ENCODE results near the gene BICC1. TPM values are rescaled to one million over a fixed set of nuclear protein-coding genes. Genes with fewer than 3 reads are reported as not detected.

Gene BICC1
- total RNA-seq, 2 experiments from 2014 or later, result not detected

DNA sequence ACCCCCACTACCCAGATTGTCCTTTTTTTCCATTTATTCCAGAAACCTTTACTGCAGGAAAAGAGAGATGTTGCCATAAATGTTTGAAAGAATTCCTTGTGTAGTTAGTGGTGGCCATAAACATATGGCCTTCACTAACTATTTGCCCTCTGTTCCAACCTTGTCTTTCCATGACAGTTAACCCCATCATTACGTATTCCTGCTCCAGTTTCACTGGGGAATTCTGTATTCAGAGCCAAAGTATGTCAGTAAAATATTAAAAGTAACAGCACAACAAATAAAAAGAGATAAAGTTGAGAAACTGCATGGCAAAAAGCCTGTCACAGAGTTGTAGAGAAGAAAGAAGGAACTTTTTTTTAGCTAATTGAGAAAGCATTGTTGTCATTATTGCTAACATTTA lies 261.3 kb downstream of the BICC1 start:
- Mint-ChIP-seq H3K27ac (no peak overlapping the region), H3K4me3 (no peak overlapping the region), H3K4me1 (no peaks in the 10 kb centered on the region), H3K9me3 (no peaks in the 10 kb centered on the region), H3K27me3 (no peaks in the 10 kb centered on the region), H3K36me3 (ENCODE audit: low read depth) (no peaks in the 10 kb centered on the region)
- POLR2A ChIA-PET, result no interaction called here
- no peak for DNase-seq
- CTCF ChIA-PET, result no interaction called here

GRCh38 chr10:58775960-58776567 lies 263.4 kb downstream of the BICC1 start:
- H3K9me3 Mint-ChIP-seq, result no peaks in the 10 kb centered on the region
- CTCF ChIA-PET, result no interaction called here

GRCh38 chr10:58776568-58777318 lies 264.1 kb downstream of the BICC1 start:
- Mint-ChIP-seq H3K9me3 (no peaks in the 10 kb centered on the region), H3K27ac (no peak overlapping the region), H3K4me3 (no peak overlapping the region), H3K27me3 (no peaks in the 10 kb centered on the region), H3K4me1 (no peaks in the 10 kb centered on the region), H3K36me3 (ENCODE audit: low read depth) (no peaks in the 10 kb centered on the region)
- ChIA-PET CTCF (no interaction called here), POLR2A (no interaction called here)
- DNase-seq, result no peak

More at GRCh38 chr10:58775960-58776567, 263.4 kb downstream of the BICC1 start:
- no peak for DNase-seq
- H3K4me1 Mint-ChIP-seq, result no peaks in the 10 kb centered on the region
- no peak overlapping the region for H3K4me3 Mint-ChIP-seq
- POLR2A ChIA-PET, result no interaction called here
- H3K27ac Mint-ChIP-seq, result no peak overlapping the region
- no peaks in the 10 kb centered on the region for H3K36me3 Mint-ChIP-seq (ENCODE audit: low read depth)
- H3K27me3 Mint-ChIP-seq, result no peaks in the 10 kb centered on the region

- DNase-seq, result no peak
- Mint-ChIP-seq H3K4me3 (no peak overlapping the region), H3K36me3 (ENCODE audit: low read depth) (no peaks in the 10 kb centered on the region), H3K9me3 (no peaks in the 10 kb centered on the region), H3K4me1 (no peaks in the 10 kb centered on the region), H3K27ac (no peak overlapping the region), H3K27me3 (no peaks in the 10 kb centered on the region)
- ChIA-PET POLR2A (no interaction called here), CTCF (no interaction called here)
These were observed 266.3 kb downstream of the BICC1 start for GRCh38 chr10:58778966-58779365.

DNA sequence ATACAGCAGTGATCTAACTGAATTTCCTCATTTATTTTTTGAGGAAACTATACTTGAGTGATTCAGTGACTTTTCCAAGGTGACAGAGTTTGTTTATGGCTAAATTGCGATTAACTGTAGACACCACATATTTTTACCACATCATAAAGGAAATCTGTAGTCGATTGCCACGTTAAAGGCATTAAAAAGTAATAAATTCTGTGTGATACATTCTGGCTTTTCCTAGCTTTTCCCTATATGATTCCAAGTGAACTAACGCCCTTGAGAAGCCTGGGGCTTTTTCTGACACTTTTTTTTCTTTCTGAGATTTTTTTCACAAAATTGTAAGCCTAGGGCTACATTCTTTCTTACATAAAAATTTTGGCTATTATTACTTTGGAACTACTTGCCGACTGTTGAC lies 266.9 kb downstream of the BICC1 start:
- Mint-ChIP-seq H3K27ac (no peak overlapping the region), H3K27me3 (no peaks in the 10 kb centered on the region), H3K36me3 (ENCODE audit: low read depth) (no peaks in the 10 kb centered on the region), H3K9me3 (no peaks in the 10 kb centered on the region), H3K4me3 (no peak overlapping the region), H3K4me1 (no peaks in the 10 kb centered on the region)
- no peak for DNase-seq
- POLR2A ChIA-PET, result no interaction called here
- CTCF ChIA-PET, result no interaction called here

- CTCF ChIA-PET, result no interaction called here
These were observed 267.8 kb downstream of the BICC1 start for GRCh38 chr10:58780476-58780875.

DNA sequence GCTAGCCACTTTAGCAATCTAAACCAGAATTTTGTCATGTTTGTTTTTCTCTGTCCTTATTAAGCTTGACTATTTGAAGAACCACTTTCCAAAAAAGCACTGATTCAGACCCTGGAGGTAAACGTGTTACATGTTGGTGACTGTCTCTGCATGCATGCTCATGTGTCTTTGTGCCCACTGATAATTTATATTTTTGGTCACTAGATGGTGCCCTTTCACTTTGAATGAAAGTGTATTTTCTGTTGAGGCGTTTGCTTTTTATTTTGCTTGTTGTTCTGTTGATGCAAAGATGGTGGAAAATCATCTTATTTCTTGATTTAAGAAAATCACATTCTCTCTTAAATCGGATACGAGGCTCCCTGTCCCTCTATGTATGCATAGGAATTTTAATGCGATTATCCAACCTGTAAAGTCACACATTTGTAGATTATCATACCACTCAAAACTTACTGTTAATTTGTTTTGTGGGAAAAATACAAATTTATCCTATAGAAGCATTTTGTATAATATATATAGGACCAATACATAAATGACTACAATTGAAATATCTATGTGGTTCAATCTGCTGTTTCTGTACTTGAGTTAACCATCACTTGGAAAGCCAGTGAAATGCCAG lies 269.3 kb downstream of the BICC1 start:
- POLR2A ChIA-PET, result no interaction called here
- no peaks in the 10 kb centered on the region for H3K27me3 Mint-ChIP-seq
- no peaks in the 10 kb centered on the region for H3K4me1 Mint-ChIP-seq
- no peaks in the 10 kb centered on the region for H3K36me3 Mint-ChIP-seq (ENCODE audit: low read depth)
- H3K9me3 Mint-ChIP-seq, result no peaks in the 10 kb centered on the region
- no peak overlapping the region for H3K4me3 Mint-ChIP-seq
- CTCF ChIA-PET, result no interaction called here
- DNase-seq, result peak; percentile 15
- no peak overlapping the region for H3K27ac Mint-ChIP-seq

More at GRCh38 chr10:58780476-58780875, 267.8 kb downstream of the BICC1 start:
- Mint-ChIP-seq H3K4me3 (no peak overlapping the region), H3K27ac (no peak overlapping the region), H3K36me3 (ENCODE audit: low read depth) (no peaks in the 10 kb centered on the region), H3K9me3 (no peaks in the 10 kb centered on the region), H3K4me1 (no peaks in the 10 kb centered on the region), H3K27me3 (no peaks in the 10 kb centered on the region)
- no peak for DNase-seq
- POLR2A ChIA-PET, result no interaction called here

DNA sequence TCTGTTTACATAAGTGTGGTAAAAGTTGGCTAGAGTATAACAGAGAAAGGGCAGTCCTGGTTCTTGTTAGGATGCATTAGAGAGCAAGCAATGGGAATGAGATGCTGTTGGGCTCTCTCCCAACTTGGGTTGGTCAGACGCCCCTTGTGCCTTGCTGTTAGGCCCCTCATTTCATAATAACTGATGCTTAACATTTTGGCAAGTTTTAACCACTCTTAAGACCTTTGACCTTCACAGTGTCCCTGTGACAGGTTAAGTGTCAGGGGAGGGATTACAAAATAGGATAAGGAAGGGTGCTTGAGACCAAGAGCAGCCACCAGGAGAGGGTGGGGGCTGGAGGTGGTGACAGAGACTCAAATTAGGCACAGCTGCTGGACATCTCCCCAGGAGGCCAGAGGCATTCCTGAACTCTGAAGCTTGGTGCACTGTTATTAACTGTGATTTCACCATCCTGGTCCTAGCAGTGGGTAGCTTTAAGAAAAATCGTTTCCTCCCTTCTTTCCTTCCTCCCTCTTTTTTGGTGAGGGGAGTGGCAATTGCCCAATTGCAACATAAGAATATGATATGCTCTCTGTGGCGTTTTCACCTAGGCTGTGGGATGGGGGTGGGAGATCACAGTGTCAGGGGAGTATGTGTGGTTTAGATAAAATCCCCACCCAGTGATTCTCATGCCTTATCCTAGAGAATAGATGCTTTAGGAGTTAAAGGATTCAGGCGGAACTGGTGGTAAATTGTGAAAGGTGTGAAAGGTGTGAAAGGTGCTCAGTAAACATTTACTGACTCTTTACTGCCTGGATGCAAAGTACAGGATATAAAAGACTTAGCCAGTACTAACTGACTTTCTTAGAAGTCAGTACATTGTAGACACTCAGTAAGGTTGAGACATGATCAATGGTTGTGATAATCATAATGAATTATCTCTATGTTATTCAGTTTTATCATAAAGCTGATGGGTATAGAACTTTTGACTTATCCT lies 270.5 kb downstream of the BICC1 start:
- Mint-ChIP-seq H3K4me1 (no peaks in the 10 kb centered on the region), H3K27ac (no peak overlapping the region), H3K9me3 (no peaks in the 10 kb centered on the region), H3K36me3 (ENCODE audit: low read depth) (no peaks in the 10 kb centered on the region), H3K27me3 (no peaks in the 10 kb centered on the region), H3K4me3 (no peak overlapping the region)
- no peak for DNase-seq
- POLR2A ChIA-PET, result no interaction called here
- CTCF ChIA-PET, result no interaction called here

- ChIA-PET CTCF (no interaction called here), POLR2A (no interaction called here)
- Mint-ChIP-seq H3K4me3 (no peak overlapping the region), H3K4me1 (no peaks in the 10 kb centered on the region), H3K27ac (no peak overlapping the region), H3K27me3 (no peaks in the 10 kb centered on the region), H3K9me3 (no peaks in the 10 kb centered on the region), H3K36me3 (ENCODE audit: low read depth) (no peaks in the 10 kb centered on the region)
- DNase-seq, result no peak
These were observed 271.7 kb downstream of the BICC1 start for GRCh38 chr10:58784361-58784760.

GRCh38 chr10:58785354-58785753 lies 272.7 kb downstream of the BICC1 start:
- Mint-ChIP-seq H3K36me3 (ENCODE audit: low read depth) (no peaks in the 10 kb centered on the region), H3K27ac (no peak overlapping the region)
- no peak for DNase-seq

DNA sequence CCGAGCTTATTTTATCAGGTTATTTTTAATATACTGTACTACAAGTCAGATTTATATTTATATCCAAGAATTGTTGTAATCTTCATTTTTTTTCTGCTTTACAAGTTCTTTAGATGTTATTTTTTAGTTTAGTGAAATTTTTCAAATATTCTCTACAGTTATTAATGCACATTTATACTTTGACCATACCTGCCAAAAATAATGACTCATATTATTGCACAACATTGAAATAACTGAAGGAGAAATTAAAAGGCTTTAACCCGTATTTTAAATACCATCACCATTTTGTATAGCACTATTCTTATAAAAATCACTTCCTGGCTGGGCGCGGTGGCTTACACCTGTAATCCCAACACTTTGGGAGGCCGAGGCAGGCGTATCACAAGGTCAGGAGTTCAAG lies 278.5 kb downstream of the BICC1 start:
- CTCF ChIA-PET, result no interaction called here
- H3K9me3 Mint-ChIP-seq, result no peaks in the 10 kb centered on the region
- POLR2A ChIA-PET, result no interaction called here
- no peaks in the 10 kb centered on the region for H3K27me3 Mint-ChIP-seq
- no peaks in the 10 kb centered on the region for H3K36me3 Mint-ChIP-seq (ENCODE audit: low read depth)
- no peaks in the 10 kb centered on the region for H3K4me1 Mint-ChIP-seq
- DNase-seq, result no peak
- no peak overlapping the region for H3K4me3 Mint-ChIP-seq
- no peak overlapping the region for H3K27ac Mint-ChIP-seq

More at GRCh38 chr10:58785354-58785753, 272.7 kb downstream of the BICC1 start:
- ChIA-PET CTCF (no interaction called here), POLR2A (no interaction called here)
- Mint-ChIP-seq H3K4me1 (no peaks in the 10 kb centered on the region), H3K4me3 (no peak overlapping the region), H3K27me3 (no peaks in the 10 kb centered on the region), H3K9me3 (no peaks in the 10 kb centered on the region)

DNA sequence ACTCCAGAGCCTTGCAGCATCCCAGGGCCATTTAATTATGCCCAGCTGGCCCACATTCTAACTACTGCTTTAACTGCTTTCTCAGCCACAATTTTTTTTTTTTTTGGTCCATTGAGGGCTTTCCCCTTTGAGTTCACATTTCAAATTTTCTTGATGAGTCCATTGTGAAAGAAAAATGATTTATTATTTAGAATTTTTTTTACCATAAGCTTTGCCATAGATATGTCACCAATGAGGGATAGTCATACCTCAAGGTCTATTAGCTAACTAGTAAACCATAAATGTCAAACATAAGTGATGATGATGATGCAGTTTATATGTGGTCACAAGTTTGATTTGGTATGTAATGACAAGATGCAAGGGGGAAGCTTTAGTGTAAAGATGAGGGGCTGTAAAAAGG lies 282.9 kb downstream of the BICC1 start:
- Mint-ChIP-seq H3K4me3 (no peak overlapping the region), H3K27me3 (peaks cover 2% of the 10 kb centered on the region), H3K4me1 (no peaks in the 10 kb centered on the region), H3K36me3 (ENCODE audit: low read depth) (no peaks in the 10 kb centered on the region), H3K9me3 (no peaks in the 10 kb centered on the region), H3K27ac (no peak overlapping the region)
- ChIA-PET CTCF (no interaction called here), POLR2A (no interaction called here)
- no peak for DNase-seq

DNA sequence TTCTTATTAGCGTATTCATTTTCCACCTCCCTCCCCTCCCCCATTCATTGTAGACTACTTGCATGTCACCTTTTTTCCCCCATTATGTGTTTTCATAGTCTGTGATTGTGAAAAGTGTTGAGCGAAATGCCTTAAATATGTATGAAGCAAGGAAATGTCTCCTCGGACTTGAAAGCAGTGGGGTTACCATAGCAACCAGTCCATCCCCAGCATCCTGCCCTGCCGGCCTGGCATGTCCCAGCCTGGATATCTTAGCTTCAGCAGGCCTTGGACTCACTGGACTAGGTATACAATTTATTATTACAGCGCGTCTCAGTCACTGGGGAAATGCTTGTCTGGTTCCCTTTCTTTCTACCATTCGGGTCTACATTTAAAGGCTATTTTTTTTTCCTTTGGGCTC lies 283.6 kb downstream of the BICC1 start:
- Mint-ChIP-seq H3K36me3 (ENCODE audit: low read depth) (no peaks in the 10 kb centered on the region), H3K4me1 (no peaks in the 10 kb centered on the region), H3K27me3 (peaks cover 2% of the 10 kb centered on the region), H3K9me3 (no peaks in the 10 kb centered on the region), H3K4me3 (no peak overlapping the region), H3K27ac (no peak overlapping the region)
- POLR2A ChIA-PET, result no interaction called here
- CTCF ChIA-PET, result no interaction called here
- DNase-seq, result no peak
